Neutrophil (primary cell): ENCODE measurements around the gene LTB4R.

Source experiments
- H3K27ac ChIP-seq: fragments of 200-600 bp; sonication (generic); 2 replicates; pipeline ENCODE4 v1.5.1; 2016; ENCODE audit warnings: mild to moderate bottlenecking, moderate library complexity
- H3K27me3 ChIP-seq: fragments of 200-600 bp; sonication (generic); 2 replicates; pipeline ENCODE4 v1.6.0; 2016; ENCODE audit warnings: mild to moderate bottlenecking
- H3K36me3 ChIP-seq: fragments of 200-600 bp; sonication (generic); 2 replicates; pipeline ENCODE4 v1.5.1; 2017
- H3K4me1 ChIP-seq, 2 experiments: fragments of 200-600 bp in 1 of 2; sonication (generic) in 1 of 2; 1 replicate in 1 of 2; 2 replicates in 1 of 2; pipeline versions ENCODE4 v1.5.1 to v1.6.1; 2013 to 2016; ENCODE audit warnings: low read depth in 1 of 2, low read length in 1 of 2, mild to moderate bottlenecking in 1 of 2, moderate library complexity in 1 of 2; ENCODE audit not compliant: control insufficient read depth in 1 of 2, insufficient read depth in 1 of 2
- H3K4me3 ChIP-seq, 2 experiments: fragments of 200-600 bp in 1 of 2; sonication (generic) in 1 of 2; 1 replicate in 1 of 2; 2 replicates in 1 of 2; pipeline ENCODE4 v1.5.1; 2013 to 2016; ENCODE audit warnings: low read depth in 1 of 2, low read length in 1 of 2, mild to moderate bottlenecking in 1 of 2, moderate library complexity in 1 of 2
- H3K9me3 ChIP-seq: fragments of 200-600 bp; sonication (generic); 2 replicates; pipeline ENCODE4 v1.5.1; 2016
- TF ChIP-seq, protein P1 (sequence below): fragments of 200-600 bp; sonication (generic); IDR thresholded peaks from 2 replicates; pipeline ENCODE4 v1.5.1; 2016; ENCODE audit warnings: antibody characterized with exemption

Gene LTB4R

GRCh38 chr14:24292118-24292807 lies 19.0 kb upstream of the LTB4R start:
- Histone ChIP-seq H3K36me3 (peaks cover 70% of the 10 kb centered on the region), H3K4me1 (peaks cover 8 to 10% of the 10 kb centered on the region in 2 experiments), H3K4me3 (no peak overlapping the region), H3K9me3 (no peaks in the 10 kb centered on the region), H3K27ac (no peak overlapping the region), H3K27me3 (no peaks in the 10 kb centered on the region)
- TF ChIP-seq, protein P1, sequence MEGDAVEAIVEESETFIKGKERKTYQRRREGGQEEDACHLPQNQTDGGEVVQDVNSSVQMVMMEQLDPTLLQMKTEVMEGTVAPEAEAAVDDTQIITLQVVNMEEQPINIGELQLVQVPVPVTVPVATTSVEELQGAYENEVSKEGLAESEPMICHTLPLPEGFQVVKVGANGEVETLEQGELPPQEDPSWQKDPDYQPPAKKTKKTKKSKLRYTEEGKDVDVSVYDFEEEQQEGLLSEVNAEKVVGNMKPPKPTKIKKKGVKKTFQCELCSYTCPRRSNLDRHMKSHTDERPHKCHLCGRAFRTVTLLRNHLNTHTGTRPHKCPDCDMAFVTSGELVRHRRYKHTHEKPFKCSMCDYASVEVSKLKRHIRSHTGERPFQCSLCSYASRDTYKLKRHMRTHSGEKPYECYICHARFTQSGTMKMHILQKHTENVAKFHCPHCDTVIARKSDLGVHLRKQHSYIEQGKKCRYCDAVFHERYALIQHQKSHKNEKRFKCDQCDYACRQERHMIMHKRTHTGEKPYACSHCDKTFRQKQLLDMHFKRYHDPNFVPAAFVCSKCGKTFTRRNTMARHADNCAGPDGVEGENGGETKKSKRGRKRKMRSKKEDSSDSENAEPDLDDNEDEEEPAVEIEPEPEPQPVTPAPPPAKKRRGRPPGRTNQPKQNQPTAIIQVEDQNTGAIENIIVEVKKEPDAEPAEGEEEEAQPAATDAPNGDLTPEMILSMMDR, result no peak

DNA sequence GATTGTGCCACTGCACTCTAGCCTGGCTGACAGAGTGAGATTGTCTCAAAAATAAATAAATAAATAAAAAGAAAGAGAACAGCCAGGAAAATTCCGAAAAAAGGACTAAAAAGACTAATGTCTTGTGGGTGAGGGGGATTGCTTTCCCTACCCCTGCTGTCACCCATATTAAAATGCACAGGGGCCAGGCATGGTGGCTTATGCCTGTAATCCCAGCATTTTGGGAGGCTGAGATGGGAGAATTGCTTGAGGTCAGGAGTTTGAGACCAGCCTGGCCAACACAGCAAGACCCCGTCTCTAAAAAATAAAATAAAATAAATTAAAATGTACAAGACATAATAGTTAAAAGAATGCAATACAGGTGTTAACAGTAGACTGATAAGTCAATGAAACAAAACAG lies 17.8 kb upstream of the LTB4R start:
- Histone ChIP-seq H3K4me3 (no peak overlapping the region), H3K9me3 (no peaks in the 10 kb centered on the region), H3K27ac (no peak overlapping the region), H3K36me3 (peaks cover 70% of the 10 kb centered on the region), H3K4me1 (peaks cover 21% of the 10 kb centered on the region in 2 experiments), H3K27me3 (no peaks in the 10 kb centered on the region)
- TF ChIP-seq, protein P1, result no peak

GRCh38 chr14:24296341-24297157 lies 14.8 kb upstream of the LTB4R start:
- Histone ChIP-seq H3K4me1 (peaks cover 42 to 49% of the 10 kb centered on the region in 2 experiments), H3K4me3 (no peak overlapping the region), H3K27me3 (no peaks in the 10 kb centered on the region), H3K27ac (peak overlapping the region; percentile 68), H3K36me3 (peaks cover 45% of the 10 kb centered on the region), H3K9me3 (no peaks in the 10 kb centered on the region)
- TF ChIP-seq, protein P1, result peak; percentile 89

GRCh38 chr14:24297190-24297964 lies 13.9 kb upstream of the LTB4R start:
- Histone ChIP-seq H3K4me1 (peaks cover 42 to 49% of the 10 kb centered on the region in 2 experiments), H3K36me3 (peaks cover 37% of the 10 kb centered on the region), H3K27ac (peak overlapping the region; percentile 68), H3K4me3 (no peak overlapping the region), H3K27me3 (no peaks in the 10 kb centered on the region), H3K9me3 (no peaks in the 10 kb centered on the region)
- TF ChIP-seq, protein P1, result no peak

GRCh38 chr14:24298892-24299254 lies 12.4 kb upstream of the LTB4R start:
- H3K4me3 ChIP-seq, result peak overlapping the region; percentile 88 to 91
- peaks cover 34% of the 10 kb centered on the region for H3K36me3 ChIP-seq
- H3K27me3 ChIP-seq, result no peaks in the 10 kb centered on the region
- peak overlapping the region; percentile 87 for H3K27ac ChIP-seq
- TF ChIP-seq, protein P1, result no peak
- H3K9me3 ChIP-seq, result no peaks in the 10 kb centered on the region
- H3K4me1 ChIP-seq, result peaks cover 42 to 49% of the 10 kb centered on the region in 2 experiments
